HG02623 (cell line): ENCODE results near the gene PYCR2.
"Not testable (repeated sequence)": the region's sequence is repeated elsewhere in the genome, so short reads cannot be mapped to it uniquely, and the experiment has no call there.

ENCODE experiments used
- ATAC-seq: cut with Tn5 transposase; IDR thresholded peaks from one replicate; pipeline ENCODE4 v1.9.1; 2021; ENCODE audit warnings: moderate library complexity; ENCODE audit not compliant: unreplicated experiment

The PYCR2 gene

DNA sequence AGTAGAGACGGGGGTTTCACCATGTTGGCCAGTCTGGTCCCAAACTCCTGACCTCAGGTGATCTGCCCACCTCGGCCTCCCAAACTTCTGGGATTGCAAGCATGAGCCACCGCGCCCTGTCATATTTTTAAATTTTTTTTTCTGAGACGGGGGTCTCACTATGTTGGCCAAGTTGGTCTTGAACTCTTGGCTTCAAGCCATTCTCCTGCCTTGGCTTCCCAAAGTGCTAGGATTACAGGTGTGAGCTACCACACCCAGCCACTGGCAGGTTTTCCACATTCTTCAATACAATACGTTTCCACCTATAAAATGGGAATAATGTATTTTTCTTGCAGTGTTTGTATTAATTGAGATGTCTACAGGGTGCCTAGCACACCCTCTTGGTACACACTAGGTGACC is 31.7 kb downstream of the PYCR2 start:
- ATAC-seq: no peak

DNA sequence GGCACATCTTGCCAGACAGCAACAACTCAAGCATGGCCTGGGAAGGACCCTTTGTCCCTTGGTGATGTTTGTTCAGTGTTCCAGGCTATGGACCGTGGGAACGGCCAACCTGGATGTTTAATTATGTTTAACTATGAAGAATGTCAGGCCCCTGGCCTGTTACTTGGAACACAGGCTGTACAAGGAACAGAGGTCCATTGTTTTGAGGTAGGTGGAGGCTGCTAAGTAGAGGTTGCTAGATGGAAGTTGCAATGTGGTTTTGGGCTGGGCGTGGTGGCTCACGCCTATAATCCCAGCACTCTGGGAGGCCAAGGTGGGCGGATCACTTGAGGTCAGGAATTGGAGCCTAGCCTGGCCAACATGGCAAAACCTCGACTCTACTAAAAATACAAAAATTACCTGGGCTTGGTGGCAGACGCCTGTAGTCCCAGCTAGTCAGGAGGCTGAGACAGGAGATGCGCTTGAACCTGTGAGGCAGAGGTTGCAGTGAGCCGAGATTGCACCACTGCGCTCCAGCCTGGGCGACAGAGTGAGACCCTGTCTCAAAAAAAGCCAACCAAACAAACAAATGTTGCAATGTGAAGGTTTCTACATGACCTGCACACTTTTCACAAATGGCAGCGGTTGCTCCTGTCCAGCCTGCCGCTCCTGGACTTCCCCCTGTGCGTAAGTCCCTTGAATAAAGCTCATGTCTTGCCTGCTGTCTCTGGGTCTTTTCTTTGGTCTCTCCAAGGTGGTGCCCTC is 32.6 kb downstream of the PYCR2 start:
- no peak for ATAC-seq

DNA sequence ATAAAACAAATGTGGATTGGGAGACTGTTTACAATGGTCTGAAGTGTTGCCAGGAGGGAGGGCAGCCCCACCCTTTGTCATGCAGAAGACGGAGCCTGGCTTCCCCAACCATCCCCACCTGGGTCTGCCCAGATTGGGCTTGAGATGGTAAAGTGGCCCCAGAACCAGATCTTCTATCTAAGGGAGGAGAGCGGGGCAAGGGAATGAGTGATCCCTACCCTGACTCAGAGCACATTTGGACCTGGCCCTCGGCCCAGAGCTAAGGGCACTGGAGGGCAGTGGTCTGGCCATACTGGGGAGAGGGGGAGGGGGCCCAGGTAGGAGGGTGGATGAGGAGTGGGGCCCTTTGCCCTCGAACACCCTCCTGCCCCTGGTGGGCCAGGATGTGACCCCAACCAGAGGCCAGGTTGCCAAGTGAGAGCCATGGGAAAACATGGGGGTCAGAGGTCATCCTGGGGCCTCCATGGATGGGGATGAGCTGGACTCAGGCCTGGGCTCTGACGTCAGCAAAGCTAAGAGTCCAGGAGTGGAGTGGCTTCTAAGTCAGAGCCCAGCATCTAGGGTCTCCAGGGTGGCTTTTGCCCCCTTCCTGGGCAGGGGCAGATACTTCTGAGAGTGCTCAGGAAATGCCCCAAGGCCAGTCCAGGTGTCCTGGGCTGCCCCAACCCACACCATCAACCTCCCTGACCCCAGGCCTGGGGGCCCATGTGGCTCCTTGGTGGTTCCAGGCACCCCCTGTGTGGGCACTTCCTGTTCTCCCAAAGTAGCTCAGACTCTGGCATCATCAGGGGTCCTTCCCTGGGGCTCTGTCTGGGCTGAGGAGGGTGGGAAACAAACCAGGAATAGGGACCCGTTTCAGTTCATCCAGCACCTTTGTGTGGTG is 33.5 kb downstream of the PYCR2 start:
- no peak for ATAC-seq

DNA sequence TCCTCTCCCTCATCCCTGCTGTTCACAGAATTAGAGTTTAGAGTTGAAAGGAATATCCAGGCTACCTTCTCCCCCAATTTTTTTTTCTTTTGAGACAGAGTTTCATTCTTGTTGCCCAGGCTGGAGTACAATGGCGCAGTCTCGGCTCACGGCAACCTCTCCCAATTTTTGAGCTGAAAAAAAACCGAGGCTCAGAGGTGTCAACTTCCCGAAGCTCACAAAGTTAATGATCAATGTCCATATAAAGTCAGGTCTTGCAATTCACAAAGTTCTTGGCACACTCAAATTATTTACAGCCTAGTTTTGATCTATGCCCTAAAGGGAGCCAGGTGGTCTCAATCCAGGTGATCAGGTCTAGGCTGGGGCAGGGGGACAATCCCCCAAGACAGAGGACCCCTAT is 34.3 kb downstream of the PYCR2 start:
- no peak for ATAC-seq

DNA sequence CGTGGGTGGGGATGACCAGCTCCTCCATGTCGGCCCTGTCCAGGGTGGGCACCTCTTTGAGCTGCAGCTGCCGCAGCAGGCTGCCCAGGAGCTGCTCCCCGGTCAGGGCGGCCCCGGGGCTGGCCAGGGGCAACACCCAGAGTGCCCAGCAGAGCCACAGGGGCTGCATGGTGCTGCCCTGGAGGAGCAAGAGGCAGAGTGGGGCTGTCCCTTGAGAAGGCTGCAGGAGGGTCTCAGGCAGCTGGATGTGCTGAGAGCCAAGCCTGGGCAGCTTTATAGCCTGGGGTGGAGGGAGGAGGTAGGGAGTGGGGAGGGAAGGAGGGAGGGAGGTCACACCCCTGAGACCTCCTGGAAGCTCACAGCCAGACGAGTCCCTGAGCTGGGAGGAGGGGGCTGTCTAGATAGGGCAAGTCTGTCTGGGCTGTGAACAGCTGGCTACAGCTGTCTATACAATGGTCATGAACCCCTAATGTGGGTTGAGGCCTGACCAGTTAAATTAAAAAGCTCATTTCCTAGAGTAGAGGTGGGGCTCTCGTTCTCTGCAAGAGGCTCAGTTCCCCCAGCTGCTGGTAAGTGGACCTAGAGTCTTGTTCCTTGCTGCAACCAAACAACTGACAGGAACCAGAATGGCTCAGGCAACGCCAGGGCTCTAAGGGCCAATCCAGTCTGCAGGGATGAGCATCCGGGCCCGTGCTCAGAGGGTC is 35.0 kb downstream of the PYCR2 start, which contains the start of gene LEFTY1:
LEFTY1 (minus strand) TSS at position 249 of the 704 bp plus-strand sequence; CDS start at position 169, 80 bp downstream.
- no peak for ATAC-seq

DNA sequence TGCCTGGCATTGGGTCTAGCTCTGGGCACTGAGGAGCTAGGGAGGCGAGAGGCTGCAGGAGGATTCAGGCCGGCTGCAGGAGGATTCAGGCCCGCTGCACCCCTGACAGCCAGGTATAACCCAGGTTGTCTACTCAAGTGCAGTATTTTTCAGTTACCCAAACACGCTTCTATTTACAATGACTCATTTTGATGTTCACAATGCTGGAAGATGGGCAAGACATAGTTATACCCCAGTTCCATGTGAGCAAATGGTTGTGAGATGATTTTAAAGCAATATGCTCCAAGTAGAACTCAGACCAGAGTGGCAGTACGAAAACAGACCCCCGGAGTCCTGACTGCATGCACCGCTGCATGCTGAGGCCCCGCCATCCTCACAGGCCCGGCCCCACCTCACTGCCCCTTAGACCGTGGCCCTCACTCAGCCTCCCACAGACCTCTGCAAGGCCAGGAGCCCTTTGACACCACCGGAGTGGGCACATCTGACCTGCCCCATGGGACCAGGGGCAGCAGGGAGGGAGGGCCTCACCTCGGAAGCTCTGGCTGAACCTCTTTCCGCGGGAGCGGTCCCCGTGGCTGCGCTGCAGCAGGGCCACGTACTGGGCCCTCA is 35.7 kb downstream of the PYCR2 start:
- ATAC-seq: no peak

DNA sequence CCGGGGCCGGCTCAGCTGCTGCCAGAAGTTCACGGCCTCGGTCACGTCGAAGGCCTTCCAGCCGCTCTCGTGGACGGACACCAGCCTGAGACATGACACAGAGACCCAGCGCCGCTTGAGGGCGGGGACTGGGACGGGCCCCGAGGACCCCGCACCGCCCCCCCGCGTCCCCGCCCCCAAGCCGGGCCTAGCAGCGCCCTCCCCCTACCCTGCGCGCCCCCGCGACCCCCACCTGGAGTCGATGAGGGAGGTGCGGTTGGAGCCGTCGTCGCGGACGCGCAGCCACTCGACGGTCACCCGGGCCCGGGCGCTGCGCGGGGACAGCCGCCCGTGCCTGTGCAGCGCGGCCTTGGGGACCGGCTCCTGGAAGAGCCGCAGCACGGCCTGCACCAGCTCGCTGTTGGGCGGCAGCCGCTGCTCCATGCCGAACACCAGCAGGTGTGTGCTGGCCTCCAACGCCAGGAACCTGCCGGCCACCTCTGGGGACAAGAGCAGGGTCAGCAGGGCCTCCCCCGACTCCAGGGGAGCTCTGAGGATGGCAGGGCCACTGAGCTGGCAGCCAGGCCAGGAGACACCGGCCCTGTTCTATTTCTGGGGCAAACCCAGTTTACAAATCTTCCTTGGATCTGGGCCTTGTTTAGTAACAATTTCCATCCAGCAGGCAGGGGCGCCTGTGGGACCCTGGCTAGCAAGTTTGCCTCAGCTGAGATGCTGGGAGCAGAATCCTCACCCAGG is 36.3 kb downstream of the PYCR2 start:
- ATAC-seq: not testable (repeated sequence)

DNA sequence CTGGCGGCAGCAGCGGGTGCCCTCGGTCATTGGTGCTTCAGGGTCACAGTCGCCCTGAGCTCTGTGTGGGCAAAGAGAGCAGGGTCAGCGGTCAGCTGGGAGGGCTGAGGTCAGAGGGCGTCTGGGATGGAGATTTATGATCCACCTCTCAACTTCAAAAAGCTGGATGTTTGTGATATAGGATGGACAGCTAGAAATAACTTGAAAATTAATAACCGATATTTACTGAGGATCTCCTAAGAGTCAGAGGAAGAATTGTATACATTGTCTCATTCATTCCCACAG is 37.1 kb downstream of the PYCR2 start:
- ATAC-seq: no peak

DNA sequence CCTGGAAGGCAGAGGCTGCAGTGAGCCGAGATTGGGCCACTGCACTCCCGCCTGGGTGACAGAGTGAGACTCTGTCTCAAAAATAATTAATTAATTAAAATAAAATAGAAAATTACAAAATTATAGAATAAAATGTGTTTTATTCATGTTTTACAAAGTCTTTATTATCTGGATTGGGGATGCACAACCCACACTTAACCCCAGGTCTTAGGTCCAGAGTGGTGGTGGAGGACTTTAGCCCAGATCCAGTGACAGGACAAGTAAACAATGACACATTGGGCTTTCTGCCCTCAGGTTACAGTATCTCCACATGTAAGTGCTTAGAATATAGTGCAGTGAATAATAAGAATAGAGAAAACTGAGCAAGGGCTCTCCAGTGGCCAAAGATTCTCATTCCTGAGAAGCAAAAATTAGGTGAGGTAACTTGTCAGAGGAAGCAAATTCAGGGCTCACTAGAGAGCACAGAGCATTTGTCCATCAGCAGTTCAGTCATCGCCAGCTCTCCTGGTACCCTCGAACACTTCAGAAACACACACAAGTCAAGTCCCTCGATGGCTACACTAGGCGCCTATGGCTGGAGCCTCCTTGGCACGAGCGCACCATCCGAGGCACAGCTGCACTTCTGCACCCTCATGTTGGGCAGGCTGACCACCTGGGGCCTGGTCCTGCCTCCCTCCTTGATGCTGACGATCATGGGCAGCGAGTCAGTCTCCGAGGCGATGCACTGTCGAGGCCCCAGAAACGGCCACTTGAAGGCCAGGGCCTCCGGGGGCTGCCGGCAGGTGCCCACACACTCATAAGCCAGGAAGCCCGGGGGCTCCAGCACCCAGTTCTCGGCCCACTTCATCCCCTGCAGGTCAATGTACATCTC is 37.7 kb downstream of the PYCR2 start:
- ATAC-seq: no peak

DNA sequence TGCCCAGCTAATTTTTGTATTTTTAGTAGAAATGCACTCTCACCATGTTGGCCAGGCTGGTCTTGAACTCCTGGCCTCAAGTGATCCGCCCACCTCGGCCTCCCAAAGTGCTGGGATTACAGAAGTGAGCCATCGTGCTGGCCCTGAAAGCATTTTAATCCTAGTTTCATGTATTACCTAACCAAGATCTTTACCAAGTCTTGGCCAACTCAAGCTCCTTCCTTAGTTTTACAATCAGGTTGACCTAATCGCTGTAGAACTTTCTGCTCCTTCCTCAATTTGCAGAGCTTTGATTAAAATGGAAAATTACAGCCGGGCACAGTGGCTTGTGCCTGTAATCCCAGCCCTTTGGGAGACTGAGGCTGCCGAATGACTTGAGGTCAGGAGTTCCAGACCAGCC is 38.7 kb downstream of the PYCR2 start:
- no peak for ATAC-seq

DNA sequence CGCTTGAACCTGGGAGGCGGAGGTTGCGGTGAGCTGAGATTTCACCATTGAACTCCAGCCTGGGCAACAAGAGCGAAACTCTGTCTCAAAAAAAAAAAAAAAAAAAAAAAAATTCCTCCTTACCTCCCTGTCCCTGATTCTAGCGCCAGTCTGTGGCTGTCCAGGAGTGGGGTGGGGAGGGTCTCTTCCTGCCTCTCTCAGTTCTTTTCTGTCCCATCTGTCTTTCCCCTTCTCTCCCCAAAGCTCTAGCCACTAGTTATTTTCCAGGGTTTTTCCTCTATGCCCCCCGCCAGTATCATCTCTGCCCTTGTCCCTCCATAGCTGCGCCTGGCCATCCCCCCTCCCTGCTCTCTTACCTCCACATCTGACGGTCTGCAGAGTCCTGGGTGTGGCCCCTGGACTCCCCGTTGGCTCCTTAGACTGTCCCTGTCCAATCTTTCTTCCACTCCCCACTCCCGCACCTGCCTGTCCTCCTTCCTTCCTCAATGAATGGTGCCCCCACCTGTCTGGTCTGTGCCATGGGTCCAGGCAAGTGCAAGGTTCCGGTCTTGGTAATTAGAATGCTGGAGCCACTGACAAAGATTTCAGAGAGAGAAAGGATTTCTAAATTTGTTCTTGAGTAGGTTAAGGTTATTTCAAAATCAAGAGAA is 40.3 kb downstream of the PYCR2 start:
- no peak for ATAC-seq

DNA sequence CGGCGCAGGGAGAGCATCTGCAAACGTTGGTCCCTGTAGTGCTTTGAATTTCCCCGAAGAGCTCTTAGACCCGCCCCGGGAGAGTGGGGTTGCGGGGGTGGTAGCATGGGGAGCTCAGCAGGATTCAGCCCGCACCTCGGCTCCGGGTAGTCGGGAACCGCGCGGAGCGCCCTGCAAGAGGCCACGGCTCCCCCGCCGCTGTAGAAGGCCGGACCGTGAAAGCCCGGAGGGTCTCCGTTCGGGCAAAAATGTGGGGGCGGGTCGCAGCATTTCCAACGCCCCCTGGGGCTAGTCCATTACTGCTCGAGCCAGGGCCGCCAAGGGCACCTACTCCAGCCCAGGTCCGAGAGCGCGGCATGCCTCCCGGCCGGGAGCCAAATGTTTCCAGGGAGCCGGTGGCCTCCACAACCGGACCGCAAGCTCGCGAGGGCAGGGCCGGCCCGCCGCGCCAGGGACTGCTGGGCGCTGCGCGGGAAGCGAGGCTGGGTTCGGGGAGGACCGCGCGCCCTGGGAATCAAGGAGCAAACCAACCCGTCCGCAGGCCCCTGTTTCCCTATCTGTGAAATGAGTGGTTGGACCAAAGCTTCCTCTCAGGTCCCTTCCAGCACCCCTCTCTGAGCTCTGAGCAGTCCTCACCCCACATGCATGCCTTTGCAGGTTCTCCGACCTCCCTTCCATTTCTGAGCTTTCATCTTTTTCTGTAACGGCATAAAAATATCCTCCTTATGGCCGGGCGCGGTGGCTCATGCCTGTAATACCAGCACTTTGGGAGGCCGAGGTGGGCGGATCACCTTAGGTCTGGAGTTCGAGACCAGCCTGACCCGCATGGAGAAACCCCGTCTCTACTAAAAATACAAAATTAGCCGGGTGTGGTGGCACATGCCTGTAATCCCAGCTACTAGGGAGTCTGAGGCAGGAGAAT is 41.1 kb downstream of the PYCR2 start:
- peak; percentile 21 for ATAC-seq

DNA sequence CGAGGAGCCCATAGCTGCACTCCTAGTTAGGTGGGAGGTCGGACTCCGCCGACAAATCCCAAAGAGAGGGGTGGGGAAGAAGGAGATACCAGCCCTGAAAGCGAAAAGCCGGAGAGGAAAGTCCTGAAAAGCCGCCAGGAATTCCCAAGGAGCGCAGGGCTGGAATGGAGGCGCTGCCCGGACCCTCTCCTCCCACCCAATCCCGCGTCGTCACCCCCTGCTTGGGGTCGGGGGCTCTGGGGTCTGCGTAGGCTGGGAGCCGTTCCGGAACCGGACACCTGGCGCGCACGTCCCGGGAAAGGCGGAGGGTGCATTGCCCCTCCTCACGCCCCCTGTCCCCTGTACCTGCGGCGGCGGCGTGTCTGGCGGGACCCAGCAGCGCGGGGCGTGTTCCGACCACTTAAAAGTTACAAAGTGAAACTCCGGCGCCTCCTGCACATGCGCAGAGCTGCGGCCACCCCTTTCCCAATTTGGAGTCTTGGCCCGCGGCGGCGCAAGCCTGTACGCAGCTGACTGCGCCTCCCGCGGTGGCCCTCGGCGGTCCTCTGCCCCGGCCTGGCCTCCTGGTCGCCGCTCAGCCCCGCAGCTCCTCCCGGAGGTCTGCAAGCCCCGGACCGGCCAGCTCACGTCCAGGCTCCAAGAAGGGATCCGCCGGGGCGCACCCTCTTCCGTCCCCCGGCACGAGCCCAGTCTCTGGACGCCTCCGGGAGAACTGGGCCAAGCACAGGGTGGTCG is 41.9 kb downstream of the PYCR2 start, which contains the start of gene TMEM63A:
TMEM63A (minus strand) TSS at position 422 of the 735 bp plus-strand sequence. CDS start 4,800 bp downstream, outside the sequence.
- ATAC-seq: peak; percentile 62

DNA sequence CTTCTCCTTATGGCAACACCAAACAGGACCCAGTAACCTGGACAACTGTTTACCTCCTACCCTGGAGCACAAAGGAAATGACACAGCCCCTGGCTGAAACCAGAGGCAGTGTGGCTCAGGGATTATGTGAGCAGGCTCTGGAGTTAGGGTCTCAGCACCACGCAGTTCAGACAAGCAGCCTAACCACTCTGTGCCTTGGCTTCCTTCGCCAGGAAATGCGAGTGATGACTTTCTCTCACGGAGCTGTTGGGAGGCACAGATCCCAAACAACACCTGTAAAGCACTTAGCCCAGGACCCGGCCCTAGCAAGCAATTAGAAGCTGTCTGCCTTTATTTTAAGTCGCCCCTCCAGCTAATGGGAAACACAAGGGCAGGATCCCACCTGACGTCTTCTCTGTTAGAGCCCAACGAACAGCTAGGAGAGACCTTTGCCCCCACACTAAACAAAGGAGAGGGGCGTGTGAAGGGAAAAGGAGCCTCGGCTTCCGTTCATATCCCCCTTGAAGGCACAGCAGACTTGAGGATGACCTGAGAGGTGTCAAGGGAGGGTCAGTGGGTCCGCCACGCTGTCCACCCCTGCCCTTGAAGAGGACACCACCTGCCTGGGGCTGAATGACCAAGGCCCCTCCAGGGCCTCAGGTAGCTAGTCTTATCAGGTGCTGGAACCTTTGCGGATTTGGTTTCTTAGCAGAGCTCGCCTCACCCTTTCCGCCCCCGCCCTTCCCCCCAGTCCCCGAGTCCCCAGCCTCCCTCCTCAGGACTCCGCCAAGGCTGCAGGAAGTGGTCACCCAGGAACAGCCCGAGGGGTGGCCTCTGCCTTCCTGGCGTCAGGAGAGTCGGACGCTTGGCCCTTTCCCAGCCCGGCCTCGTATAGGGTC is 42.7 kb downstream of the PYCR2 start:
- ATAC-seq: peak; percentile 34

DNA sequence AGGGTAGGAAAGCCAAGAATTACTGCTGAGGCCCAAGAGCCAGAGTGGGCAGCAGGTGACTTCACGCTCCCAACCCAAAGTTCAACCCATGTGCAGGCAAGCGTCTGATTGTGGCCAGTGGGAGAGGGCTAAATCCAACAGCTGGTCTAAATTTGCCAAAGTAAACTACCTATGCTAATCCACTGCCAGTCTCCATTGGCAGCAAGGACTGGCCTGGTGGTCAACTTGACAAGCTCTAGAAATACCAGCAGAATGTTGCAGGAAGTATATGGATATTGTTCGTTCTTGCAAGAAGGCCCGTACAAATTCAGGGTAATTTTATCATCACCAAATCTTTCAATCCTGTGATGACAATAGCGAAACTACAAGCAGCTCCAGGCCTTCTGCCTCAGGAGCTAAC is 43.4 kb downstream of the PYCR2 start:
- ATAC-seq: no peak

DNA sequence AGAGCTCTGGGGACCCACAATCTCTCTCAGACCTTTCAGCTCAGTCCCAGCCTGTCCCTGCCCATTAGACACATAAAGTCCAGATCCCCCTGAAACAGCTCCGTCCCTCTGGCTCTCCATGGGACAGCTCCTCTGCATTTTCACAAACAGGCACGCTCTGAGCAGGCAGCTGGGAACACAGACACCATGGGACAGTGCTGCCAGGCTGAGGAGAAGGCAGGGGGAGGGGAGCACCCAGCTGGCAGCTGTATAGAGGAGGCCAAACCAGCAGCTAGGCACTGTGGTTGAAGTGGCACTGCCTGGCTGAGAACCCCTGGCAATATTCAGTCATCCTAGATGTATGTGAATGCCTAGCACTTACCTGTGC is 43.8 kb downstream of the PYCR2 start:
- ATAC-seq: no peak
